Caco-2 (cell line): ENCODE data around the gene PADI3. TPM values are rescaled to one million over a fixed set of nuclear protein-coding genes. Genes with fewer than 3 reads are reported as not detected.
A peak's percentile ranks its signal among the peaks of the same experiment; 100 is the strongest.

Source experiments
- BruUV-seq: library from RNA; stranded (reverse); fragments of 400-500 nt; replicated peaks from 2 replicates; lab custom pipeline; 2021; lab: Mats Ljungman, UMichigan
- CTCF ChIA-PET: fragments of 300-600 bp; sonication (Branson Sonifier 250); formaldehyde crosslinking; loops from one replicate; lab custom pipeline; 2022; ENCODE audit warnings: antibody characterized with exemption; lab: Charles Lee
- POLR2A ChIA-PET: fragments of 300-600 bp; sonication (Branson Sonifier 250); formaldehyde crosslinking; loops from one replicate; lab custom pipeline; 2022; ENCODE audit warnings: antibody characterized with exemption; lab: Charles Lee
- DNase-seq, 2 experiments: peaks; one replicate each; pipeline versions ENCODE4 v3.0.0 to v3.0.0-alpha.2; 2020 to 2022
- H3K27me3 ChIP-seq: replicated peaks from 2 replicates; pipeline ENCODE4 v1.6.0; 2011; ENCODE audit warnings: low read length; ENCODE audit not compliant: control insufficient read depth, insufficient read depth
- H3K36me3 ChIP-seq: 2 replicates; pipeline ENCODE4 v1.5.1; 2011; ENCODE audit warnings: low read length; ENCODE audit not compliant: control insufficient read depth, insufficient read depth
- H3K4me1 ChIP-seq: fragments of 250-450 bp; sonication (Bioruptor Pico); 2 replicates; pipeline ENCODE4 v1.5.1; 2020; ENCODE audit warnings: mild to moderate bottlenecking
- H3K4me3 ChIP-seq: 2 replicates; pipeline ENCODE4 v1.5.1; 2011; ENCODE audit warnings: low read depth, mild to moderate bottlenecking, control low read depth, low read length
- H3K9me3 ChIP-seq: fragments of 250-450 bp; sonication (Bioruptor Pico); 2 replicates; pipeline ENCODE4 v1.5.1; 2020; ENCODE audit warnings: mild to moderate bottlenecking, moderate library complexity
- H3K27ac Mint-ChIP-seq: one replicate; pipeline ENCODE4 v1.8.0; 2022; ENCODE audit warnings: mixed read lengths; ENCODE audit not compliant: unreplicated experiment
- H3K27me3 Mint-ChIP-seq: one replicate; pipeline ENCODE4 v1.8.0; 2022; ENCODE audit warnings: mixed read lengths; ENCODE audit not compliant: insufficient read depth, unreplicated experiment
- H3K36me3 Mint-ChIP-seq: one replicate; pipeline ENCODE4 v1.8.0; 2022; ENCODE audit warnings: mild to moderate bottlenecking, mixed read lengths; ENCODE audit not compliant: insufficient read depth, unreplicated experiment
- H3K4me1 Mint-ChIP-seq: one replicate; pipeline ENCODE4 v1.8.0; 2022; ENCODE audit warnings: low read depth, mixed read lengths; ENCODE audit not compliant: unreplicated experiment
- H3K4me3 Mint-ChIP-seq: one replicate; pipeline ENCODE4 v1.8.0; 2022; ENCODE audit warnings: mild to moderate bottlenecking, moderate library complexity, mixed read lengths; ENCODE audit not compliant: unreplicated experiment
- H3K9me3 Mint-ChIP-seq: one replicate; pipeline ENCODE4 v1.8.0; 2022; ENCODE audit warnings: mixed read lengths; ENCODE audit not compliant: unreplicated experiment
- CTCF ChIP-seq, 2 experiments: fragments of 200-600 bp in 1 of 2; IDR thresholded peaks; 1 replicate in 1 of 2; 2 replicates in 1 of 2; pipeline versions ENCODE4 v1.5.1 to v1.8.0; 2011 to 2022; ENCODE audit warnings: antibody characterized with exemption in 1 of 2, control low read depth in 1 of 2, inconsistent platforms in 1 of 2, low read depth in 1 of 2, low read length in 1 of 2, mild to moderate bottlenecking in 1 of 2, moderate library complexity in 1 of 2; ENCODE audit not compliant: insufficient read depth in 1 of 2, severe bottlenecking in 1 of 2, unreplicated experiment in 1 of 2
- intact Hi-C: fragments of 100-400 bp; cut with micrococcal nuclease; formaldehyde crosslinking; loops from one replicate; pipeline ENCODE4 v1.10.0; 2022; ENCODE audit not compliant: unreplicated experiment
- total RNA-seq: library from RNA; stranded (reverse); gene quantifications from 2 replicates; pipeline ENCODE4 v1.2.3, GENCODE V29; 2022

Gene PADI3
- total RNA-seq, 1 experiment from 2014 or later, result not detected

GRCh38 chr1:17230671-17231310, 18.1 kb upstream of the PADI3 start:
- POLR2A ChIA-PET, result no interaction called here
- Mint-ChIP-seq H3K27ac (no peak overlapping the region), H3K4me3 (no peak overlapping the region), H3K36me3 (no peaks in the 10 kb centered on the region), H3K27me3 (no peaks in the 10 kb centered on the region), H3K9me3 (no peaks in the 10 kb centered on the region), H3K4me1 (no peaks in the 10 kb centered on the region)
- no TSS peak for BruUV-seq
- intact Hi-C loops, result no loop called here
- peaks cover 19% of the 10 kb centered on the region for H3K4me1 ChIP-seq
- no peaks in the 10 kb centered on the region for H3K36me3 ChIP-seq
- CTCF ChIA-PET, result no interaction called here
- no peak for TF ChIP-seq CTCF (IDR thresholded peaks at IDR 0.05; ENCODE audit: insufficient read depth in 1 of 2, low read depth in 1 of 2, low read length in 1 of 2, severe bottlenecking in 1 of 2, unreplicated experiment in 1 of 2)
- DNase-seq, result no peak
- H3K4me3 ChIP-seq, result no peak overlapping the region
- H3K27me3 ChIP-seq, result no peaks in the 10 kb centered on the region
- H3K9me3 ChIP-seq, result no peaks in the 10 kb centered on the region

- Mint-ChIP-seq H3K4me1 (no peaks in the 10 kb centered on the region), H3K9me3 (no peaks in the 10 kb centered on the region), H3K27me3 (no peaks in the 10 kb centered on the region), H3K27ac (no peak overlapping the region), H3K4me3 (no peak overlapping the region), H3K36me3 (no peaks in the 10 kb centered on the region)
- Histone ChIP-seq H3K36me3 (no peaks in the 10 kb centered on the region), H3K9me3 (no peaks in the 10 kb centered on the region), H3K27me3 (no peaks in the 10 kb centered on the region), H3K4me3 (no peak overlapping the region), H3K4me1 (peaks cover 22% of the 10 kb centered on the region)
- no peak for TF ChIP-seq CTCF (IDR thresholded peaks at IDR 0.05; ENCODE audit: insufficient read depth in 1 of 2, low read depth in 1 of 2, low read length in 1 of 2, severe bottlenecking in 1 of 2, unreplicated experiment in 1 of 2)
- ChIA-PET POLR2A (no interaction called here), CTCF (no interaction called here)
- peak in 1 of 2 experiments; percentile 5 for DNase-seq
- no TSS peak for BruUV-seq
- intact Hi-C loops, result no loop called here
These were observed 15.9 kb upstream of the PADI3 start for GRCh38 chr1:17232759-17233661.

- DNase-seq, result no peak
- Histone ChIP-seq H3K9me3 (no peaks in the 10 kb centered on the region), H3K4me3 (no peak overlapping the region), H3K27me3 (no peaks in the 10 kb centered on the region), H3K36me3 (no peaks in the 10 kb centered on the region), H3K4me1 (peaks cover 22% of the 10 kb centered on the region)
- no peak for TF ChIP-seq CTCF (IDR thresholded peaks at IDR 0.05; ENCODE audit: insufficient read depth in 1 of 2, low read depth in 1 of 2, low read length in 1 of 2, severe bottlenecking in 1 of 2, unreplicated experiment in 1 of 2)
- intact Hi-C loops, result no loop called here
- Mint-ChIP-seq H3K27ac (no peak overlapping the region), H3K36me3 (no peaks in the 10 kb centered on the region), H3K4me3 (no peak overlapping the region), H3K27me3 (no peaks in the 10 kb centered on the region), H3K4me1 (no peaks in the 10 kb centered on the region), H3K9me3 (no peaks in the 10 kb centered on the region)
- BruUV-seq, result no TSS peak
- CTCF ChIA-PET, result no interaction called here
- POLR2A ChIA-PET, result interaction anchor here (0.5 kb wide), 1 partner anchor 182 kb away, joined by 3 read pairs; no protein-coding TSS in a partner anchor
These were observed 15.1 kb upstream of the PADI3 start for GRCh38 chr1:17233675-17234320.
